ENCODE results near the gene WWC2.

- no peak for TF ChIP-seq CTCF (IDR thresholded peaks at IDR 0.05; ENCODE audit: low read depth, low read length)
- no peak for TF ChIP-seq POLR2A (IDR thresholded peaks at IDR 0.05; ENCODE audit: extremely low read depth, insufficient read length)
- no peak for TF ChIP-seq MAX (IDR thresholded peaks at IDR 0.05; ENCODE audit: low read depth, low read length)
Measured at GRCh38 chr4:183358215-183358755, 259.2 kb downstream of the WWC2 start.

Data from NB4 (cell line).